Brain pericyte (primary cell): ENCODE results near the gene EPHB1.

Source experiments
- DNase-seq: peaks from one replicate; pipeline ENCODE4 v3.0.0-alpha.2; 2012; ENCODE audit warnings: low read depth, low spot score

EPHB1 gene

GRCh38 chr3:135131290-135131689, 336.2 kb downstream of the EPHB1 start:
- DNase-seq = no peak

GRCh38 chr3:135133905-135134683, 339.0 kb downstream of the EPHB1 start:
- no peak for DNase-seq

- no peak for DNase-seq
These were observed 339.6 kb downstream of the EPHB1 start for GRCh38 chr3:135134684-135135075.

GRCh38 chr3:135135445-135135844, 340.4 kb downstream of the EPHB1 start:
- DNase-seq = no peak

DNA sequence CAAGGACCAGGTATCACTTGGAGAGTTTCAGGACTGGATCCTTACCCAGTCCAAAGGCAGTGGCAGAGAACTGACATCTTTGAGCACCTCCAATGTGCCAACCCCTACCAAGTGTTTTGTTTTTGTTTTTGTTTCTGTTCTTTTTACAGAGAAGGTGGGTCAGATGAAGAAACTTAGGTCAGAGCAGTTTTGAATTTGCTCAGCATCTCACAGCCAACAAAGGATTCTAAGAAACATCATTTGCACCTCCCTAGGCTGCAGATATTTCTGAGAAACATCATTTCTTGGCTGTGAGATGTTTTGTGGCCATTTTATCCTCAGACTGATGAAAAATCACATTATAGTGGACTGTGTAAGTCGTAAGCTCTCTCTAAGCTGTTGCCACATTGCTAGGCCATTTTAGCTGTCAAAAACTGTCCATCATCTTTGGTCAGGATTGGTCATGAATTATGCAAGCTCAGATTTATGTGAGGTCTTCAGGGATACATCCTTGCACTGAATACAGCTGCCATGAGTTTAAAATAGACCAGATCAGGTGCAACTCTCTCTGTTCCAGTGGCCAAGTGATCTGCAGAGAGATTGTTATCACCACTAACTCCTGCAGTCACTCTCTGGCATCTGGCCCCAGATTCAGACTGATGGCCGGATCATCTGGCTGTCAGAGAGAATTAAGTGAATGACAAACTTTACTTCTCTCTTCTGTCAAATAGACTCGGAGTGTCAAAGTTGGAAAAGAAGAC, 341.5 kb downstream of the EPHB1 start:
- no peak for DNase-seq

- DNase-seq = no peak
These were observed 342.2 kb downstream of the EPHB1 start for GRCh38 chr3:135137296-135137695.

DNA sequence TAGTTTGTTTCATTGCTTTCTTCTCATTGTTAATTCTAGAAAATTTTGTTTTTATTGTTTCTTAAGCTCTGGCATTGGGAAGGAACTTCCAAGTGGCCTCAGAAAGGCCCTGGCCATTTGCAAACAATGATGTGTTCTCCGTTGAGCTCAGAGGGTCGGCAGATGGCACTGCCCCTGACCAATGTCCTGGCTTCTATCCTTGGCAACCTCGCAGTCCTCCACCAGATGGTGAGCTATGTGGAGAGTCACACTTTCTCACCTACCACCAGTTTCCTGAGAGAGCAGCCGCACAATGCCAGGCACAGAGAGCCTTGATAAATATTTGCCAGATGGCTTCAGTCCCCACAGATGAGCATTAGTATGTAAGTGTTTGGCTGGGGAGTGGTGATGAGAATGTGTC, 343.7 kb downstream of the EPHB1 start:
- DNase-seq = no peak

DNA sequence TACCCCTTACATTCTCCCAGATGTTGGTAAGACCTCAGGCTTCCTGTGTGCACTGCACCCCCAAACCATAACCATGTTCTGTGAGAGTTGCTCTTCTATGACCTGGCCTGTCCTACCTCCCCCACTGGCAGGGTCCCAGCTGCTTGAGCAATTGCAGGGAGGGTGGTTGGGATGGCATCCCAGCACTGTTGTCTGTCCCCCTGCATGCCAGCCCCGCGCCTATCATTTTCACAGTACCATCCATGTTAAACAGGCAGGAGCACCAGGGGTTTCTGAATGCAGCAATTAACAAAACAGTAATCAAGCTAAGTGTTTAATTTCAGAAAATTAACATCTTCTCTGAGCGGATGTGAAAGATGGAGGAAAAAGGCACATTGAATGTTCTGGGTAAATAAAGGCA, 345.5 kb downstream of the EPHB1 start:
- no peak for DNase-seq

GRCh38 chr3:135141160-135141559, 346.1 kb downstream of the EPHB1 start:
- DNase-seq = no peak

DNA sequence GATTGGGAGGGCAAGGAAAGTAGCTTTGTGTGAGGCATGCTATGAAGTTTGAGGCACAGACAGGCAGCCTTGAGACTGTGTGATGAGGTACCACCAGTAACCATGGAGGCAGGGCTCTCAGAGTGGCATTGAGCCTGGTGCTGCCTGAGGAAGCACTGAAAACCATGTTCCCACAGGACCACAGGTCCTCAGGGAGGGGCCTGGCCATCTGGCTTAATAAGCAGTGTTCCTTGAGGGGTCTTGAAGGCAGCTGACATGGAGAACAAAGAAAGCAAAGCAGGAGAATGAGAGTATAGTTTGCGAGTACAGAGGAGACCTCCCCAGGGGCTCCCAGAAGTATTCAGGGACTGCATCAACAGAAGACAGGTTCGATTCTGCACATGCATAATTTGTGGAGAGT, 346.6 kb downstream of the EPHB1 start:
- DNase-seq = no peak

GRCh38 chr3:135142530-135142929, 347.5 kb downstream of the EPHB1 start:
- DNase-seq = no peak

GRCh38 chr3:135143474-135143873, 348.4 kb downstream of the EPHB1 start:
- no peak for DNase-seq

- no peak for DNase-seq
These were observed 350.5 kb downstream of the EPHB1 start for GRCh38 chr3:135145581-135145980.

DNA sequence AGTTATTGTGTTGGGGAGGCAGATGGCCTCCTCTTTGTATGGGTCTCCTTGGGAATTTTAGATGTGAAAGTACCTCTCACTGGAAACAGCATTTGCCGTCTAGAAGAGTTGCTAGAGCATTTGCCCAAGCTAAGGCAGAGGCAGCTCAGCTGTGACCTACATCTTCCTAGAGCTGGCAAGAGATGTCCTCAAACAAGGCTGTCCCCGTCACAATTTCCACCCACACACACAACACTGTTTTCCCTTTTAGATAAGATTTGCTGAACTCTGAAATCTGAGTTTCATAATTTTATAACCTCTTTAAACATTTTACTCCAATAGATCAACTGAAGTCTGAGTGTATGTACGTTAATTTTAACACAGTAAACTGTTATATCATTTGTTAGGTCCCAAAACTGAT, 352.6 kb downstream of the EPHB1 start:
- no peak for DNase-seq

GRCh38 chr3:135148398-135149020, 353.4 kb downstream of the EPHB1 start:
- DNase-seq = no peak

GRCh38 chr3:135149707-135150681, 354.9 kb downstream of the EPHB1 start:
- DNase-seq = no peak

GRCh38 chr3:135154186-135154585, 359.1 kb downstream of the EPHB1 start:
- no peak for DNase-seq

DNA sequence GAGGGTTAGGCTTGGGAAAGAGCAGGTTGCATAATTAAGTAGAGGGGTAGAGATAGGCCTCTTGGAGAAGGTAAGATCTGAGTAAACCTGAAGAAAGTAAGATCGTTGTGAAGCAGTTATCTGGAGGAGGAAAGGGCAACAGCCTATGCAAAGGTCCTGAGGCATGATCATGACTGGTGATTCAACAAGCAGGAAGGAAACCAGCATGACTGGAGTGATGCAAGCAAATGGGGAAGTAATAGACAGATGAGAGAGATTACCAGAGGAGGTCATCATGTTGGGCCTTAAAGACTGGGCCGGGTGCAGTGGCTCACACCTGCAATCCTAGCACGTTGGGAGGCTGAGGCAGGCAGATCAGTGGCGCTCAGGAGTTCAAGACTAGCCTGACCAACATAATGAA, 360.2 kb downstream of the EPHB1 start:
- DNase-seq = no peak

- DNase-seq = no peak
These were observed 360.7 kb downstream of the EPHB1 start for GRCh38 chr3:135155791-135156190.

GRCh38 chr3:135157045-135157740, 362.1 kb downstream of the EPHB1 start:
- no peak for DNase-seq

DNA sequence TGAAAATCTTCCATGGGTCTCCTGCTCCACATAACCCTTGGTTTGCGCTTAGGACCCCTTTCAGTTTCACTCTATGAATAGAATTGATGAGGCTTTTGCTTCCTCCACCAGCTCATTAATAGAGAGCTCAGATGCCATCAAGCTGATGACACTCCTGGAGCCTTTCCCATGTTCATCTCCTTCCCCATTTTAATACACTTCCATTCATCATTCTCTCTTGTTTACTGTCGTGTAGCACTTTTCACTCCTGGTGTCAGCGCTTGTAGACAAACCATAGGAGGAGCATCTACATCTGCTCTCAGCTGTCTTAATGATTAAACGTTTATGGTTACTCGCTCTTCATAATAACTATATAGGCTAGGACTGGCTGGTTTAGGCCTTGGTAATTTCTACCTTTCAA, 363.5 kb downstream of the EPHB1 start:
- DNase-seq = no peak
